Germinal center (tissue), 1 donor: ENCODE results near the gene RYR1.
"Not testable (repeated sequence)": the region's sequence is repeated elsewhere in the genome, so short reads cannot be mapped to it uniquely, and the experiment has no call there.

Experiments used
- DNase-seq: peaks from one replicate; pipeline ENCODE4 v3.0.0; 2012; ENCODE audit warnings: mixed read lengths, low spot score

Gene RYR1

DNA sequence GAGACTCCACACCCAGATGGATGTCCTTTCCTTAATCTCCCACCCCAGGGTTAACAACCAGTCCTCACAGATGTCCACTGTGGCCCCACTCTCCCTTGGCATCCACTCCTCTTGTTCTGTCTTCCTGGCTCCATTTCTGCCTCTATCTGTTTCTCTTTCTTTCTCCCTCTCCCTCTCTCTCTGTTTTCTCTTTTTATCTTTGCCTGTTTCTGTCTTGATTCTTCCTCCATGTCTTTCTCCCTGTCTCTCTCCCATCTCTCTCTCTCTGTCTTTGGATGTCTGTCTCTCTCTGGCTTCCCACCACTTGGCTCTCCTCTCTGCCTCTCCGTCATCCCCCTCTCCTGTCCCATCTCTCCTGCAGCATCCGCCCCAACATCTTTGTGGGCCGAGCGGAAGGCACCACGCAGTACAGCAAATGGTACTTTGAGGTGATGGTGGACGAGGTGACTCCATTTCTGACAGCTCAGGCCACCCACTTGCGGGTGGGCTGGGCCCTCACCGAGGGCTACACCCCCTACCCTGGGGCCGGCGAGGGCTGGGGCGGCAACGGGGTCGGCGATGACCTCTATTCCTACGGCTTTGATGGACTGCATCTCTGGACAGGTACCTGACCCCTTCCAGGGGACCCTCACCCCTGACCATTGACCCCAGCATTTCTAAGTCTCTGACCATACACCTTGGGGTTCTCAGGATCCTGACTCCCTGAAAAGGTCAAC, 24.4 kb downstream of the RYR1 start:
- no peak for DNase-seq

DNA sequence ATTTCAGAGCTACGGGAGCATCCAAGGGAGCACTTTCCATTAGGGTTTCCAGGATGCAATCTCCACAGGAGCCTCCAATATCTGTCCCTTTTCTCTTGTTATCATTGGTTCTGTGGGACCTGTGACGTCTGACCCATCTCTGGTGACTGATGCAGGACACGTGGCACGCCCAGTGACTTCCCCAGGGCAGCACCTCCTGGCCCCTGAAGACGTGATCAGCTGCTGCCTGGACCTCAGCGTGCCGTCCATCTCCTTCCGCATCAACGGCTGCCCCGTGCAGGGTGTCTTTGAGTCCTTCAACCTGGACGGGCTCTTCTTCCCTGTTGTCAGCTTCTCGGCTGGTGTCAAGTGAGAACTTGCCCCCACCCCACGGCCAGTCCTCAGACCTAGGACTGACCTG, 25.5 kb downstream of the RYR1 start:
- no peak for DNase-seq

DNA sequence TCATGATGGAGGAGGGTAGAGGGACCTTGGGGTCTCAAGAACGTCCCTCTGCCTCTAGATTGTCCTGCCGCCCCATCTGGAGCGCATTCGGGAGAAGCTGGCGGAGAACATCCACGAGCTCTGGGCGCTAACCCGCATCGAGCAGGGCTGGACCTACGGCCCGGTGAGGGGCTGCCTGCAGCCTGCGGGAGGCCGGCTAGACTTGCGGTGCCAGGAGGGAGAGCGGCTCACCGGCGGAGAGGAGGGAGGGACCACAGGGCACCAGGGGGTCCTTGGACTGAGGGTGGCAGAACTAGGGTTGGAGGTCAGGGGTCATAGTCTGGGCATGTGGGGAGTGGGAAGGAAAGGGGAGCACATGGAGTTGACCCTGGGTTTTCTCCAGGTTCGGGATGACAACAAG, 29.9 kb downstream of the RYR1 start:
- DNase-seq, result no peak

DNA sequence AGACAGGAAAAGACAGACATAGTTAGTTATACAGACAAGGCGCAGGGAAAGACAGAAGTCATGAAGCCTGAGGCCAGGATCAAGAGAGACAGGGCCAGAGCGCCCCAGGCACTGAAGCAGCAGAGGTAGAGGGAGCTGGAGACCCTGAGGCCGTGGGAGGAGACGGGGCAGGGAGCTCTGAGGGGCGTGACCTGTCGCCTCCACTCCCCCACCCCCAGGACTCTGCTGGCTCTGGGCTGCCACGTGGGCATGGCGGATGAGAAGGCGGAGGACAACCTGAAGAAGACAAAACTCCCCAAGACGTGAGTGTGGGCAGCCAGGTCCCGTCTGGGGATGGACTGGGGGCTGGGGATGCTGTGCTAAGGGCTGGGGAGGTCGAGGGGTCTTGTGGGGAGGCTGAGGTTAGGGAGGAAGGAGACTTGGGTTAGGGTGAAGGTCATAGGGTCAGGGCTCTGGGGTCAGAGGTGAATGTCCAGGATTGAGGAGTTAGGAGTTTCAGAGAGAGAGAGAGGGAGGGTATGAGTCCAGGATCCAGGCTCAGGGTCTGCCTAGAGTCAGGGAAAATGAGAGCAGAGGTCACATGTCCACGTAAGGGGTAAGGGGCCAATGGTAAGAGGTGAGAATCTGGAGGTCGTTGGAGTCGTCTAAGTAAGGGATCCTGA, 31.1 kb downstream of the RYR1 start:
- no peak for DNase-seq

DNA sequence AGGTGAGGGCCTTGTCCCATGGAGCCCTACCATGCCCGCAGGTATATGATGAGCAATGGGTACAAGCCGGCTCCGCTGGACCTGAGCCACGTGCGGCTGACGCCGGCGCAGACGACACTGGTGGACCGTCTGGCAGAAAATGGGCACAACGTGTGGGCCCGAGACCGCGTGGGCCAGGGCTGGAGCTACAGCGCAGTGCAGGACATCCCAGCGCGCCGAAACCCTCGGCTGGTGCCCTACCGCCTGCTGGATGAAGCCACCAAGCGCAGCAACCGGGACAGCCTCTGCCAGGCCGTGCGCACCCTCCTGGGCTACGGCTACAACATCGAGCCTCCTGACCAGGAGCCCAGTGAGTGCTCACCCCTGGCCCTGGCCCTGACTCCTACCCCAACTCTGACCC, 32.6 kb downstream of the RYR1 start:
- DNase-seq, result no peak

DNA sequence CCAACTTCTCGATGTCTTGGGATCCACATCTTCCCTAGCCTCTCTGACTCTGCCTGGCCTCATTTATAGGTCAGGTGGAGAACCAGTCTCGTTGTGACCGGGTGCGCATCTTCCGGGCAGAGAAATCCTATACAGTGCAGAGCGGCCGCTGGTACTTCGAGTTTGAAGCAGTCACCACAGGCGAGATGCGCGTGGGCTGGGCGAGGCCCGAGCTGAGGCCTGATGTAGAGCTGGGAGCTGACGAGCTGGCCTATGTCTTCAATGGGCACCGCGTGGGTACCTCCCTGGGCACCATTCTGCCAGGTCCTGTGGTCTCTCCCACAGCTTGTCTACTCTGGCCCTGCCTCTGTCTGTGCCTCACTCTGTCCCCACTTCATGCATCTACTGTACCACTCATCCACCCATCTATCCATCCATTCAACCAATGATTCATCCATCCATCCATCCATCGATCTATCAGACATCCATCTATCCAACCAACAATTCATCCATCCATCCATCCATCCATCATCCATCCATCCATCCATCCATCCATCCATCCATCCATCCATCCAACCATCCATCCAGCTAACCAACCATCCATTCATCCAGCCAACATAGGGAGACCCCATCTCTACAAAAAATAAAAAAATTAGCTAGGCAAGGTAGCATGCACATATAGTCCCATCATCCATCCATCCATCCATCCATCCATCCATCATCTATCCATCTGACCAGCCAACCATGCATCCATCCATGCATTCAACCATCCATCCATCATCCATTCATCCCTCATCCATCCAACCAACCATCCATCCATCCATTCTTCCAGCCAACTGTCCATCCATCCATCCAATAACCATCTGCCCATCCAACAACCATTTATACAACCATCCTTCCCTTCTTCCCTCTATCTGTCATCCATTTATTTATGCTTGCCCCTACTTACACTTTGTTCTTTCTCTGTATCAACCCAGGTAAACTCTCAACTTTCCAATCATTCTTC, 34.3 kb downstream of the RYR1 start:
- no peak for DNase-seq

DNA sequence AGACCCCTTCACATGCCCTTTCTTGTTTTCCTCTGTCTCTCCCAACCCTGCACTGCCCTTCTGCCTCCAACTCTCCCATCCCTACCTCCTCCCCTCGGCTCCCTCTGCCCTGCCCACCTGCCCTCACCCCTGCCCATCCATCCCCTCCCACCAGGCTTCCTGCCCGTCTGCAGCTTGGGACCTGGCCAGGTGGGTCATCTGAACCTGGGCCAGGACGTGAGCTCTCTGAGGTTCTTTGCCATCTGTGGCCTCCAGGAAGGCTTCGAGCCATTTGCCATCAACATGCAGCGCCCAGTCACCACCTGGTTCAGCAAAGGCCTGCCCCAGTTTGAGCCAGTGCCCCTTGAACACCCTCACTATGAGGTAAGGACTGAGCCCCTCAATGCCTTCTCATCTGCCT, 35.7 kb downstream of the RYR1 start:
- DNase-seq, result no peak

DNA sequence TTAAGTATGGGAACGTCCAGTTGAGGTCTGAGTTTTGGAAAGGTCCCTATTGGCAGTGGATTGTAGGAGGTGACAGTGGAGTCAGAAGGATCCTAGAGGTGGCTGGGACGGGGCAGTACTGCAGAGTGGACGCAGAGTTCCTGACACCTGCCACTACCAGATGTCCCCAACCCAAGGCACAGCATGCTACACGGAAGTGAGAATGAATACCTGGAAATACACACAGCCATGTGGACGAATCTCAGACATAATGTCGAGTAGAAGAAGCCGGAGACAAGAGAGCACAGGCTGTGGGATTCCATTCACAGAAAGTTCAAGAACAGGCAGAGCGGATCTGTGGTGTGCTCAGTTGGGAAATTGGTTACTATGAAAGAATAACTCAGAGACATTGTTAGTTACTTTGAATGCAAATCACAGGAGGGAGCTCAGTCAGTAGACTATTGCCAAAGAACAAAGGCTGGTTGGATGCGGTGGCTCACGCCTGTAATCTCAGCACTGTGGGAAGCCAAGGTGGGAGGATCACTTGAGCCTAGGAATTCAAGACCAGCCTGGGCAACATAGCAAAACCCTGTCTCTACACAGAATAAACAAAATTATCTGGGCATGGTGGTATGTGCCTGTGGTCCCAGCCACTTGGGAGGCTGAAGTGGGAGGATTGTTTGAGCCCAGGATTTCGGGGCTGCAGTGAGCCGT, 37.4 kb downstream of the RYR1 start:
- DNase-seq, result no peak

DNA sequence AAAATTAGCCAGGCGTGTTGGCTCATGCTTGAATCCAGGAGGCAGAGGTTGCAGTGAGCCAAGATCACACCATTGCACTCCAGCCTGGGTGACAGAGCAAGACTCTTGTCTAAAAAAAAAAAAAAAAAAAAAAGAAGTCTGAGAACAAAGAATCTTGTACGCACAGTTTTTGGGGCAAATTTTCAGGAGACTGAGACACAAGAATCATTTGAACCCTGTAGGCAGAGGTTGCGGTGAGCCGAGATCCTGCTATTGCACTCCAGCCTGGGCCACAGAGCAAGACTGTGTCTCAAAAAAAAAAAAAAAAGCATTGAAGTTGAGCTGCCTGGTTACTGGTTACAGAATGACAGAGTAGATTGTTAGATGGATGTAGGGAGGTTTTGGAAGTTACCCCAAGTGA, 39.2 kb downstream of the RYR1 start:
- DNase-seq, result not testable (repeated sequence)

DNA sequence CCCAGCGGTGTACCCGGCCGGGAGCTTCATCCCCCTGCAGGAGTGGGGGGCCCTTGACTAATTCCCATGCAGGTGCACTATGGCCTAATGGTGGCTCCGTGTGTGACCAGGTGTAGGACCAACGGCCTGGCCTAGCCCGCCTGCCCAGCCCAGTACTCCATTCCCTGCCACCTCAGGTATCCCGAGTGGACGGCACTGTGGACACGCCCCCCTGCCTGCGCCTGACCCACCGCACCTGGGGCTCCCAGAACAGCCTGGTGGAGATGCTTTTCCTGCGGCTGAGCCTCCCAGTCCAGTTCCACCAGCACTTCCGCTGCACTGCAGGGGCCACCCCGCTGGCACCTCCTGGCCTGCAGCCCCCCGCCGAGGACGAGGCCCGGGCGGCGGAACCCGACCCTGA, 39.7 kb downstream of the RYR1 start:
- no peak for DNase-seq

DNA sequence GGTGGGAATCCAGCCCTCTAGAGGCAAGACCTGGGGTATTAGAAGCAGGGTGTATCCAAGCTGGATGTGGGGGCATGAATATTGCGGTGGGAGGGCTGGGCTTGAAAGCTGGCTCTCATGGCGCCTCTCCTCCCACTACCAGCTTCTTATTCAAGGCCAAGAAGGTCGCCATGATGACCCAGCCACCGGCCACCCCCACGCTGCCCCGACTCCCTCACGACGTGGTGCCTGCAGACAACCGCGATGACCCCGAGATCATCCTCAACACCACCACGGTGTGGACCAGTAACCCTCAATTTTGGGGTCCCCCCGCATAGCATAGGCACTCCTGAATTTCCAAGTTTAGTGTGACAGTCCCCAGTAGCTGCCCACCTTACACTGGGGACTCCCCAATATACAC, 41.7 kb downstream of the RYR1 start:
- no peak for DNase-seq

DNA sequence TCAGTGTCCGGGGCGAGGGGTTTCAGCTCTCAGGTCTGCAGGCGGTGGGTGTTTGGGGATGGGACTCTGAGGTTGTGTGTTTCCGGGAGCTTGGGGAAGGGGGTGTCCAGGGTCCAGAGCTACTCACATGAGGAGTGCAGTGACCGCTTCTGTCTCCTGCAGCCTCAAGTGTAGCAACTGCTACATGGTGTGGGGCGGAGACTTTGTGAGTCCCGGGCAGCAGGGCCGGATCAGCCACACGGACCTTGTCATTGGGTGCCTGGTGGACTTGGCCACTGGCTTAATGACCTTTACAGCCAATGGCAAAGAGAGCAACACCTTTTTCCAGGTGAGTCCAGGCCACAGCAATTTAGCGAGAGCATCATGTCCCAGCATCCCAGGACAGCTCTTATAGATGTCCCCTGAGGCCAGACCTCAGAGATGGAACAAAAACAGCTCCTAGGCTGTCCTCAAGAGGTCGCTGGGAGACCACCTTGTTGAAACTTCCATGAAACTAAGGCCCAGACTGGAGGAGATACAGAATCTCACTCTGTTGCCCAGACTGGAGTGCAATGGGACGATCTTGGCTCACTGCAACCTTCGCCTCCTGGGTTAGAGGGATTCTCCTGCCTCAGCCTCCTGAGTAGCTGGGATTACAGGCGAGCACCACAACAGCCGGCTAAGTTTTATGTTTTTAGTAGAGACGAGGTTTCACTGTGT, 44.9 kb downstream of the RYR1 start:
- no peak for DNase-seq

DNA sequence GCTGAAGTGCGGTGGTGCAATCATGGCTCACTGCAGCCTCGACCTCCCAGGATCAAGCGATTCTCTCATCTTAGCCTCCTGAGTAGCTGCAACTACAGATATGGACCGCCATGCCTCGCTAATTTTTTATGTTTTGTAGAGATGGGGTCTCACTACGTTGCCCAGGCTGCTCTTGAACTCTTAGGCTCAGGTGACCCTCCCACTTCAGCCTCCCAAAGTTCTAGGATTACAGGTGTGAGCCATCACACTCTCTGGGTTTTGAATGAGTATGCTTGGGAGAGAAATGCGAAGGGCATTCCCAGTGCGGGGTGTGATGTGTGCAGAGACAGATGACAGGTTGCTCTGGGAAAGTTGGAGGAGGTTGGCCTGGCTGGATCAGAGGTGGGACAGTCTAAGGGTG, 49.0 kb downstream of the RYR1 start:
- no peak for DNase-seq

DNA sequence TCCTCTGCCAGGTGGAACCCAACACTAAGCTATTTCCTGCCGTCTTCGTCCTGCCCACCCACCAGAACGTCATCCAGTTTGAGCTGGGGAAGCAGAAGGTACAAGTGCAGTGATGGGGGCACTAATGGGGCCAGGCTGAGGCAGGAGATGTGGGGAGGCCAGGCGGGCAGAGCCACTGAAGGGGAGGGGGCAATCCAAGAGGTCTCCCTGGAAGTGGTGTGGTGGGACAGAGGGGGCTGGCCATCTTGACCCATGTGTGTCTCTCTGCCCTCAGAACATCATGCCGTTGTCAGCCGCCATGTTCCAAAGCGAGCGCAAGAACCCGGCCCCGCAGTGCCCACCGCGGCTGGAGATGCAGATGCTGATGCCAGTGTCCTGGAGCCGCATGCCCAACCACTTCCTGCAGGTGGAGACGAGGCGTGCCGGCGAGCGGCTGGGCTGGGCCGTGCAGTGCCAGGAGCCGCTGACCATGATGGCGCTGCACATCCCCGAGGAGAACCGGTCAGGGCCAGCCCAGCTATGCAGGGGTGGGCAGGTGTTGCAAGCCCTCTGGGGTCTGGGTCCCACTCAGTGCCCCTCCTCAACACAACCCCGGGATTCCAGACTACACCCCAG, 49.6 kb downstream of the RYR1 start:
- DNase-seq, result no peak

DNA sequence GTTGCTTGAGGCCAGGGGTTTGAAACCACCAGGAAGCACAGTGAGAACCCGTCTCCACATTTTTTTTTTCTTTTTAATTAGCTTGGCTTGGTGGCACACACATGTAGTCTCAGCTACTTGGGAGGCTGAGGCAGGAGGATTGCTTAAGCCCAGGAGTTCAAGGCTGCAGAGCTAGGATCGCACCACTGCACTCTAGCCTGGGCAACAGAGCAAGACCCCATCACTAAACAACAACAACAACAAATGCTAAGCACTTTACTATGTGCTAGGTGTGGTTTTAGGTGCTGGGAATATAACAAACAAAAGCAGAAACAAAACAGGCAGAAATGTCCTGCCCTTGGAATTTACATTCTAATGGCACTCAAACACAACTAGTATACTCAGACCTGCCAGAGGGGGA, 51.3 kb downstream of the RYR1 start:
- DNase-seq, result no peak

DNA sequence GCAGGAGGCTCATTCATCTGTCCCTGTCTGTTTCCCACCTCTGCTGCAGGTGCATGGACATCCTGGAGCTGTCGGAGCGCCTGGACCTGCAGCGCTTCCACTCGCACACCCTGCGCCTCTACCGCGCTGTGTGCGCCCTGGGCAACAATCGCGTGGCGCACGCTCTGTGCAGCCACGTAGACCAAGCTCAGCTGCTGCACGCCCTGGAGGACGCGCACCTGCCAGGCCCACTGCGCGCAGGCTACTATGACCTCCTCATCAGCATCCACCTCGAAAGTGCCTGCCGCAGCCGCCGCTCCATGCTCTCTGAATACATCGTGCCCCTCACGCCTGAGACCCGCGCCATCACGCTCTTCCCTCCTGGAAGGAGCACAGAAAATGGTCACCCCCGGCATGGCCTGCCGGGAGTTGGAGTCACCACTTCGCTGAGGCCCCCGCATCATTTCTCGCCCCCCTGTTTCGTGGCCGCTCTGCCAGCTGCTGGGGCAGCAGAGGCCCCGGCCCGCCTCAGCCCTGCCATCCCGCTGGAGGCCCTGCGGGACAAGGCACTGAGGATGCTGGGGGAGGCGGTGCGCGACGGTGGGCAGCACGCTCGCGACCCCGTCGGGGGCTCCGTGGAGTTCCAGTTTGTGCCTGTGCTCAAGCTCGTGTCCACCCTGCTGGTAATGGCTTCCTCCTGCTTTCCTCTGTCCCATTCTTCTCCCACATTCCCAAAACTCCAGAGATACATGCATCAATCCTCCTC, 52.2 kb downstream of the RYR1 start:
- no peak for DNase-seq

DNA sequence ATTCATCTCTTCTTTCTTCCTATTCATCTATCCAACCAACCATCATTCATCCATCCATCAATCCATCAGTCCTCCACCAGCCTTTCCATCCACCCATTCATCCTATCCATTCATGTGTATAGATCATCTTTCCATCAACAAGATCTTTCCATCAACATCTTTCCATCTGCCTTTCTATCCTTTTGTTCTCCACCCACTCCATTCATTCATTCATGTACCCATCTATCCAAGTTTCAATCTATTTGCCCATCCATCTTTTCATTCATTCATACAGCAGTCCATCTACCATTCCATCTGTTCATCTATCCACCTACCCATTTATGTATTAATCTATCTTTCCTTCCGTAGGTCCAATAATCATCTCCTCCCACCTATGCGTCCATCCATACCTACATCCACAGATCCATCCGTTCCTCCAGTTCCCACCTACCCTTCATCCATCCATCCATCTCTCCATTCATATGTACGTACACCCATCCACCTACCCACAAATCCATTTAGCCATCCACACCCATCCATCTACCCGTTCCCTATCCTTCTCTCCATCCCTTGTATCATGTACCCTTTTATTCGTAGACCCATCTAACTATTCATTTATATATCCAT, 53.3 kb downstream of the RYR1 start:
- DNase-seq, result no peak

DNA sequence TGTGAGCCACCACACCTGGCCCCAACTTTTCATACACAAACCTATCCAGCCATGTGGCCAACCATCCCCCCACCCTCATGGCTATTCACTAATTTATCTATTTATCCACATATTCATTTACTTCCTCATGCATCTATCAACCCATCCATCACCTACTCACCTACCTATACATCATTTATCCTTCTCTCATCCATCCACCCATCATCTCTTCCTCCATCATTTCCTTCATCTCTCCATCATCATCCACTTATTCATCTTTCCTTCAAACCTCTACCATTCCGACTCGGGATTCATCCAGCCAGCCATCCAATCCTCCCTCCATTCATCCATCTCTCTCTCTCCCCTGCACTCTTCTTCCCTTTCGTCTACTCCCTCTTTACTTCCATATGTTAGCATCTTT, 54.6 kb downstream of the RYR1 start:
- DNase-seq, result no peak

DNA sequence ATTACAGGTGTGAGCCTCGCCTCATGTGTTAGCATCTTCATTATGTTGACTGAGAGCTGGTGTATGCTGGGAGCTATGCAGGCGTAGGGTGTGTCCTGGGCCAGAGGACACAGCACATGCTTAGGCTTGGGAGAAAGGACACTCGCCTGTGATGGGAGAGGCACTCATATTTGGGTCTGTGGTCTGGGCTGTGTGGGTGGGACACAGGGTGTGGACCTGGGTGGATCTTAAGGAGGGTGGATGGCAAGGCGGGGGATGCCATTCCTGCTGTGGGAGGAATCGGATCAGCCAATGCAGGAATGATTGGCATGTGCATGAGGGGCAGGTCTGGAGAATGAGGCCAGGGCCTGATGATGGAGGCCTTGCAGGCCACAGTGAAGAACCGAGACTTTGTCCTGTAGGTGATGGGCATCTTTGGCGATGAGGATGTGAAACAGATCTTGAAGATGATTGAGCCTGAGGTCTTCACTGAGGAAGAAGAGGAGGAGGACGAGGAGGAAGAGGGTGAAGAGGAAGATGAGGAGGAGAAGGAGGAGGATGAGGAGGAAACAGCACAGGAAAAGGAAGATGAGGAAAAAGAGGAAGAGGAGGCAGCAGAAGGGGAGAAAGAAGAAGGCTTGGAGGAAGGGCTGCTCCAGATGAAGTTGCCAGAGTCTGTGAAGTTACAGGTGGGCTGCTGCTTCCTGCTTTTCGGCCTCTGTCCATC, 55.4 kb downstream of the RYR1 start:
- no peak for DNase-seq
